ENCODE results near the gene ARID1B. TPM values are rescaled to one million over a fixed set of nuclear protein-coding genes. Genes with fewer than 3 reads are reported as not detected.

ARID1B gene
- total and polyA plus RNA-seq, 2 donors (not counting 1 experiment from before 2014, with no cell fraction given) = 47.2 to 280 TPM

GRCh38 chr6:156806155-156806554 is 29.0 kb downstream of the ARID1B start:
- Histone ChIP-seq H4K20me1 (ENCODE audit: control insufficient read depth, insufficient read depth, low read length, poor library complexity, severe bottlenecking) (peaks cover 89% of the 10 kb centered on the region), H3K9ac (ENCODE audit: low read length) (no peak overlapping the region), H3K4me3 (ENCODE audit: control extremely low read depth in 1 of 5, extremely low read depth in 1 of 5, insufficient read depth in 1 of 5, low read depth in 2 of 5, low read length in 4 of 5) (no peak overlapping the region), H3K27me3 (replicated peaks in 1 of 4; ENCODE audit: control extremely low read depth in 1 of 4, control insufficient read depth in 3 of 4, insufficient read depth in 4 of 4, low read length in 3 of 4) (no peaks in the 10 kb centered on the region), H3K36me3 (replicated peaks in 1 of 2; ENCODE audit: control extremely low read depth in 1 of 2, control insufficient read depth in 1 of 2, extremely low read depth in 1 of 2, insufficient read depth in 2 of 2, low read length in 1 of 2) (peaks cover 2 to 3% of the 10 kb centered on the region in 2 experiments), H2AFZ (ENCODE audit: insufficient read depth, low read depth, low read length, poor library complexity, severe bottlenecking) (no peak overlapping the region), H3K27ac (ENCODE audit: low read length in 2 of 2) (no peak overlapping the region), H3K4me2 (replicated peaks; ENCODE audit: low read depth, low read length, poor library complexity, severe bottlenecking) (no peak overlapping the region), H3K79me2 (ENCODE audit: control insufficient read depth, insufficient read depth, low read length) (peaks cover 100% of the 10 kb centered on the region), H3K4me1 (ENCODE audit: control insufficient read depth in 2 of 2, insufficient read depth in 2 of 2, low read length in 2 of 2) (peaks cover 50 to 52% of the 10 kb centered on the region in 2 donors), H3K9me3 (ENCODE audit: control extremely low read depth in 1 of 3, control insufficient read depth in 2 of 3, insufficient read depth in 1 of 3, low read length in 2 of 3) (peaks cover 0 to 11% (median 7%) of the 10 kb centered on the region in 3 donors)
- DNase-seq (no peak), ATAC-seq (ENCODE audit: low read depth) (no peak)
- POLR2A ChIA-PET = no interaction called here
- Mint-ChIP-seq H3K9me3 (ENCODE audit: insufficient read depth) (no peaks in the 10 kb centered on the region), H3K27me3 (no peaks in the 10 kb centered on the region), H3K4me1 (peaks cover 82% of the 10 kb centered on the region), H3K4me3 (no peak overlapping the region), H3K27ac (no peak overlapping the region)
- TF ChIP-seq, protein P1, sequence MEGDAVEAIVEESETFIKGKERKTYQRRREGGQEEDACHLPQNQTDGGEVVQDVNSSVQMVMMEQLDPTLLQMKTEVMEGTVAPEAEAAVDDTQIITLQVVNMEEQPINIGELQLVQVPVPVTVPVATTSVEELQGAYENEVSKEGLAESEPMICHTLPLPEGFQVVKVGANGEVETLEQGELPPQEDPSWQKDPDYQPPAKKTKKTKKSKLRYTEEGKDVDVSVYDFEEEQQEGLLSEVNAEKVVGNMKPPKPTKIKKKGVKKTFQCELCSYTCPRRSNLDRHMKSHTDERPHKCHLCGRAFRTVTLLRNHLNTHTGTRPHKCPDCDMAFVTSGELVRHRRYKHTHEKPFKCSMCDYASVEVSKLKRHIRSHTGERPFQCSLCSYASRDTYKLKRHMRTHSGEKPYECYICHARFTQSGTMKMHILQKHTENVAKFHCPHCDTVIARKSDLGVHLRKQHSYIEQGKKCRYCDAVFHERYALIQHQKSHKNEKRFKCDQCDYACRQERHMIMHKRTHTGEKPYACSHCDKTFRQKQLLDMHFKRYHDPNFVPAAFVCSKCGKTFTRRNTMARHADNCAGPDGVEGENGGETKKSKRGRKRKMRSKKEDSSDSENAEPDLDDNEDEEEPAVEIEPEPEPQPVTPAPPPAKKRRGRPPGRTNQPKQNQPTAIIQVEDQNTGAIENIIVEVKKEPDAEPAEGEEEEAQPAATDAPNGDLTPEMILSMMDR (IDR thresholded peaks at IDR 0.05) = no peak
- no peak for TF ChIP-seq EZH2 (IDR thresholded peaks at IDR 0.05; ENCODE audit: borderline replicate concordance, insufficient read depth, low read depth, low read length, poor library complexity, severe bottlenecking)
- intact Hi-C loops (cut with micrococcal nuclease) = loop anchor here (5.0 kb wide), 1 partner anchor 36 kb away; no protein-coding TSS in a partner anchor
- CTCF ChIA-PET = interaction anchor here (1.5 kb wide), 1 partner anchor 15 kb away, joined by 5 read pairs; no protein-coding TSS in a partner anchor
- WGBS (ENCODE audit: insufficient coverage) = no CpG with 5 or more reads among the region's 4 CpGs

DNA sequence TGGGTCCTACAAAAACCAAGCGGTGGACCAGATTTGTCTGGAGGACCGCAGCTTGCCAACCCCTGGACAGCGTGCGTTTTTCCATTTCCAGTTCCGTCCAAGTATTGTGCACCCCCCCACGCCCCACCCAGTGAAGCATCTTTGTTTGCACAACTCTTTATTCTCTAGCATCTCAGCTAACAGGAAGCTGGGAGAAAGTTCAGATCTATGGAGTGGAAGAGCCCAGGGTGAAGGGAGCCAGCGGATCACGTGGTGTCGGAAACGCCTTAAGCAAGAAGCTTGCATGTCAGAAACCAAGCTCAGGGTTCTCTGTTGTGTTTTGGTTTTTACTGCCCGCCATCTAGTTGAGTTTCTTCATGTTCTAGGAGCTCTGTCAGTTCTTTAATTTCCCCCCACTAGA is 29.9 kb downstream of the ARID1B start:
- peaks cover 84% of the 10 kb centered on the region for H3K4me1 Mint-ChIP-seq
- WGBS (ENCODE audit: insufficient coverage) = 99% methylated on average over 9 of the region's 11 CpGs
- peaks cover 54 to 57% of the 10 kb centered on the region in 2 donors for H3K4me1 ChIP-seq (ENCODE audit: control insufficient read depth in 2 of 2, insufficient read depth in 2 of 2, low read length in 2 of 2)
- H3K27ac ChIP-seq (ENCODE audit: low read length in 2 of 2) = no peak overlapping the region
- peak overlapping the region; percentile 3 for H3K4me3 Mint-ChIP-seq
- H3K9me3 Mint-ChIP-seq (ENCODE audit: insufficient read depth) = no peaks in the 10 kb centered on the region
- no peak overlapping the region for H2AFZ ChIP-seq (ENCODE audit: insufficient read depth, low read depth, low read length, poor library complexity, severe bottlenecking)
- H3K27ac Mint-ChIP-seq = no peak overlapping the region
- peaks cover 89% of the 10 kb centered on the region for H4K20me1 ChIP-seq (ENCODE audit: control insufficient read depth, insufficient read depth, low read length, poor library complexity, severe bottlenecking)
- ChIA-PET CTCF (interaction anchor here (0.9 to 1.5 kb wide), 2 partner anchors 10 to 16 kb away, joined by 3 to 5 read pairs; no protein-coding TSS in a partner anchor), POLR2A (interaction anchor here (0.7 kb wide), 1 partner anchor 497 kb away, joined by 4 read pairs; no protein-coding TSS in a partner anchor)
- no peak for TF ChIP-seq EZH2 (IDR thresholded peaks at IDR 0.05; ENCODE audit: borderline replicate concordance, insufficient read depth, low read depth, low read length, poor library complexity, severe bottlenecking)
- TF ChIP-seq, protein P1 (IDR thresholded peaks at IDR 0.05) = no peak
- ATAC-seq (ENCODE audit: low read depth) = no peak
- H3K9me3 ChIP-seq (ENCODE audit: control extremely low read depth in 1 of 3, control insufficient read depth in 2 of 3, insufficient read depth in 1 of 3, low read length in 2 of 3) = peaks cover 0 to 11% (median 7%) of the 10 kb centered on the region in 3 donors
- no peak overlapping the region for H3K4me2 ChIP-seq (replicated peaks; ENCODE audit: low read depth, low read length, poor library complexity, severe bottlenecking)
- DNase-seq = no peak
- no peaks in the 10 kb centered on the region for H3K27me3 Mint-ChIP-seq
- intact Hi-C loops (cut with micrococcal nuclease) = loop anchor here (5.0 kb wide), 1 partner anchor 35 kb away; no protein-coding TSS in a partner anchor
- peaks cover 2 to 3% of the 10 kb centered on the region in 2 experiments for H3K36me3 ChIP-seq (replicated peaks in 1 of 2; ENCODE audit: control extremely low read depth in 1 of 2, control insufficient read depth in 1 of 2, extremely low read depth in 1 of 2, insufficient read depth in 2 of 2, low read length in 1 of 2)
- no peak overlapping the region for H3K9ac ChIP-seq (ENCODE audit: low read length)
- H3K79me2 ChIP-seq (ENCODE audit: control insufficient read depth, insufficient read depth, low read length) = peaks cover 100% of the 10 kb centered on the region
- no peak overlapping the region for H3K4me3 ChIP-seq (ENCODE audit: control extremely low read depth in 1 of 5, extremely low read depth in 1 of 5, insufficient read depth in 1 of 5, low read depth in 2 of 5, low read length in 4 of 5)
- no peaks in the 10 kb centered on the region for H3K27me3 ChIP-seq (replicated peaks in 1 of 4; ENCODE audit: control extremely low read depth in 1 of 4, control insufficient read depth in 3 of 4, insufficient read depth in 4 of 4, low read length in 3 of 4)
